GM21367 (cell line): ENCODE measurements around the gene HTR4.

Experiments used
- ATAC-seq: cut with Tn5 transposase; IDR thresholded peaks from one replicate; pipeline ENCODE4 v1.9.1; 2021; ENCODE audit not compliant: unreplicated experiment

The HTR4 gene

GRCh38 chr5:148615644-148616275, 38.6 kb downstream of the HTR4 start:
- no peak for ATAC-seq

- ATAC-seq = no peak
Measured at GRCh38 chr5:148607406-148607805, 46.9 kb downstream of the HTR4 start.

GRCh38 chr5:148606296-148606695, 48.0 kb downstream of the HTR4 start:
- ATAC-seq = no peak

- no peak for ATAC-seq
Measured at GRCh38 chr5:148599187-148599586, 55.1 kb downstream of the HTR4 start.

GRCh38 chr5:148595697-148596096, 58.6 kb downstream of the HTR4 start:
- no peak for ATAC-seq

- ATAC-seq = no peak
Measured at GRCh38 chr5:148586796-148587195, 67.5 kb downstream of the HTR4 start.

- ATAC-seq = no peak
Measured at GRCh38 chr5:148585988-148586387, 68.3 kb downstream of the HTR4 start.

GRCh38 chr5:148584103-148584502, 70.2 kb downstream of the HTR4 start:
- ATAC-seq = no peak

- ATAC-seq = no peak
Measured at GRCh38 chr5:148583421-148583965, 70.8 kb downstream of the HTR4 start.

GRCh38 chr5:148574167-148574566, 80.2 kb downstream of the HTR4 start:
- no peak for ATAC-seq

- ATAC-seq = no peak
Measured at GRCh38 chr5:148573374-148573773, 81.0 kb downstream of the HTR4 start.

GRCh38 chr5:148569948-148570347, 84.4 kb downstream of the HTR4 start:
- no peak for ATAC-seq

GRCh38 chr5:148565148-148565547, 89.2 kb downstream of the HTR4 start:
- ATAC-seq = no peak

- no peak for ATAC-seq
Measured at GRCh38 chr5:148563021-148563420, 91.3 kb downstream of the HTR4 start.

GRCh38 chr5:148561801-148562311, 92.5 kb downstream of the HTR4 start:
- ATAC-seq = no peak

GRCh38 chr5:148559461-148559860, 94.9 kb downstream of the HTR4 start:
- ATAC-seq = no peak

- ATAC-seq = no peak
Measured at GRCh38 chr5:148558892-148559291, 95.4 kb downstream of the HTR4 start.

GRCh38 chr5:148556835-148557234, 97.5 kb downstream of the HTR4 start:
- ATAC-seq = no peak

GRCh38 chr5:148554621-148555020, 99.7 kb downstream of the HTR4 start:
- no peak for ATAC-seq

- ATAC-seq = no peak
Measured at GRCh38 chr5:148543727-148544126, 110.6 kb downstream of the HTR4 start.

- ATAC-seq = no peak
Measured at GRCh38 chr5:148542812-148543211, 111.5 kb downstream of the HTR4 start.

GRCh38 chr5:148541054-148541835, 113.1 kb downstream of the HTR4 start:
- ATAC-seq = peak; percentile 76
